Lung (tissue), 12 donors: ENCODE data around the gene CRKL. TPM values are rescaled to one million over a fixed set of nuclear protein-coding genes. Genes with fewer than 3 reads are reported as not detected.

Experiments used
- ATAC-seq: fragments of 200-7000 bp; cut with Tn5 transposase; one replicate; pipeline ENCODE4 v1.9.1; 2020; ENCODE audit warnings: moderate number of reproducible peaks; ENCODE audit not compliant: insufficient read depth, low FRiP score
- DNase-seq, 3 donors: peaks; one replicate each; pipeline ENCODE4 v3.0.0-alpha.2; 2013 to 2017
- H3K27ac ChIP-seq, 2 donors: one replicate each; pipeline ENCODE4 v1.5.1; 2013; ENCODE audit warnings: mild to moderate bottlenecking in 2 of 2, moderate library complexity in 2 of 2, control low read depth in 1 of 2, inconsistent platforms in 1 of 2, low read depth in 1 of 2, low read length in 1 of 2
- H3K27me3 ChIP-seq, 3 donors: one replicate each; pipeline ENCODE4 v1.5.1; 2013; ENCODE audit warnings: low read length in 2 of 3; ENCODE audit not compliant: control insufficient read depth in 3 of 3, insufficient read depth in 3 of 3
- H3K36me3 ChIP-seq, 4 donors: one replicate each; pipeline ENCODE4 v1.5.1; 2013; ENCODE audit warnings: low read length in 4 of 4, mild to moderate bottlenecking in 1 of 4, moderate library complexity in 1 of 4; ENCODE audit not compliant: control insufficient read depth in 4 of 4, insufficient read depth in 4 of 4
- H3K4me1 ChIP-seq, 5 donors: one replicate each; pipeline ENCODE4 v1.5.1; 2013; ENCODE audit warnings: low read length in 5 of 5, mild to moderate bottlenecking in 2 of 5, moderate library complexity in 1 of 5; ENCODE audit not compliant: control insufficient read depth in 5 of 5, insufficient read depth in 5 of 5
- H3K4me3 ChIP-seq: one replicate; pipeline ENCODE4 v1.5.1; 2013; ENCODE audit warnings: mild to moderate bottlenecking, control low read depth, moderate library complexity
- H3K9ac ChIP-seq, 2 donors: one replicate each; pipeline ENCODE4 v1.5.1; 2013; ENCODE audit warnings: low read length in 2 of 2, control low read depth in 1 of 2; ENCODE audit not compliant: insufficient read depth in 1 of 2
- H3K9me3 ChIP-seq, 4 donors: one replicate each; pipeline ENCODE4 v1.5.1; 2013; ENCODE audit warnings: low read length in 3 of 4, mild to moderate bottlenecking in 1 of 4, moderate library complexity in 1 of 4; ENCODE audit not compliant: control insufficient read depth in 4 of 4, insufficient read depth in 3 of 4
- CTCF ChIP-seq: IDR thresholded peaks from 2 replicates; pipeline ENCODE4 v1.5.1; 2012; ENCODE audit warnings: mild to moderate bottlenecking; ENCODE audit errors: control extremely low read depth, extremely low read depth
- WGBS, 2 donors: extraction: QIAGEN DNeasy Blood & Tissue Kit; methylation state at CpG; one replicate each; pipeline ENCODE4 v1.1.7; 2013; 5-methylcytosine and 5-hydroxymethylcytosine counted together
- polyA plus RNA-seq, 2 donors: library from polyadenylated mRNA; stranded (reverse); fragments of 200-250 nt; gene quantifications; one replicate each; pipeline ENCODE4 v1.2.1, GENCODE V29; 2013
- total RNA-seq, 2 donors: library from RNA; depleted of rRNA in 1 of 2; stranded (reverse); fragments of >200 nt in 1 of 2; gene quantifications; one replicate each; pipeline ENCODE4 v1.2.1, GENCODE V29; 2014 to 2021
- donor health status: control.
- donor health status: control.
- donor health status: Bipolar disorder and iron deficiency.
- donor health status: healthy.
- donor health status: DM: yes; HTN: yes; CAD: no.

The CRKL gene
- total and polyA plus RNA-seq, 4 donors, result 18.3 to 58.6 (median 39.1) TPM

GRCh38 chr22:20978419-20978818 lies 61.2 kb downstream of the CRKL start:
- peaks cover 0 to 22% (median 10%) of the 10 kb centered on the region in 5 donors for H3K4me1 ChIP-seq
- DNase-seq, result no peak
- peaks cover 0 to 3% (median 0%) of the 10 kb centered on the region in 3 donors for H3K27me3 ChIP-seq
- WGBS, 2 donors, result 85 to 87% methylated on average over 2 of the region's 2 CpGs
- no peak for ATAC-seq
- H3K4me3 ChIP-seq, result no peak overlapping the region
- peaks cover 0 to under 1% (median 0%) of the 10 kb centered on the region in 4 donors for H3K36me3 ChIP-seq
- no peak overlapping the region for H3K27ac ChIP-seq
- peaks cover 0 to 3% (median 0%) of the 10 kb centered on the region in 4 donors for H3K9me3 ChIP-seq
- TF ChIP-seq CTCF, result no peak
- H3K9ac ChIP-seq, result no peak overlapping the region

DNA sequence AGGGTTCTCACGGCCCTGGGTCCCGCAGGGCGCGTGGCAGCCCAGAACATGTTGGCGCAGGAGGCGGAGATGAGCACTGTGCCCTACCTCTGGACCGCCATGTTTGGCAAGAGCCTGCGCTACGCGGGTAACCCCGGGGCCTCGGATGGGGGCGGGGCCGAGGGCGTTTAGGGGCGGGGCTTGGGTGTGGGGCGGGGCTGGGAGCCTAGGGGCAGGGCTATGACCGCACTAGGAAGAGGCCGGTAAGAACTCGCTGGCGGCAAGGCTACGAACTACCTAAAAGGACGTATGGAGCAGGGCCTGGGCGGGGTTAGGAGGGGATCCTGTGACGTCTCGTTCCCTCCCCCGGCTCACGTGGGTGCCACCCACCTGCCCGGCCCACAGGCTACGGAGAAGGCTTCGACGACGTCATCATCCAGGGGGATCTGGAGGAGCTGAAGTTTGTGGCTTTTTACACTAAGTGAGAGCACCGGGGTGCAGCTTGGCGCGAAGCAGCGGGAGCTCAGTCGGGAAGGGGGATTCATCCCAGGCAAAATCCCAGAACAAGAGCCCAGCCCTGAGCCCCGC lies 62.1 kb downstream of the CRKL start:
- H3K4me1 ChIP-seq, result peaks cover 0 to 24% (median 10%) of the 10 kb centered on the region in 5 donors
- peak; percentile 35 for ATAC-seq
- WGBS, 2 donors, result 15% methylated on average over 39 of the region's 39 CpGs
- H3K27me3 ChIP-seq, result peaks cover 0 to 3% (median 0%) of the 10 kb centered on the region in 3 donors
- no peak overlapping the region for H3K27ac ChIP-seq
- peaks cover 0 to 6% (median 0%) of the 10 kb centered on the region in 4 donors for H3K36me3 ChIP-seq
- TF ChIP-seq CTCF, result no peak
- peaks cover 0 to 3% (median 0%) of the 10 kb centered on the region in 4 donors for H3K9me3 ChIP-seq
- H3K9ac ChIP-seq, result peak overlapping the region in 1 of 2 donors; percentile 46
- no peak overlapping the region for H3K4me3 ChIP-seq
- peak; percentile 69 to 83 (median 79) for DNase-seq

DNA sequence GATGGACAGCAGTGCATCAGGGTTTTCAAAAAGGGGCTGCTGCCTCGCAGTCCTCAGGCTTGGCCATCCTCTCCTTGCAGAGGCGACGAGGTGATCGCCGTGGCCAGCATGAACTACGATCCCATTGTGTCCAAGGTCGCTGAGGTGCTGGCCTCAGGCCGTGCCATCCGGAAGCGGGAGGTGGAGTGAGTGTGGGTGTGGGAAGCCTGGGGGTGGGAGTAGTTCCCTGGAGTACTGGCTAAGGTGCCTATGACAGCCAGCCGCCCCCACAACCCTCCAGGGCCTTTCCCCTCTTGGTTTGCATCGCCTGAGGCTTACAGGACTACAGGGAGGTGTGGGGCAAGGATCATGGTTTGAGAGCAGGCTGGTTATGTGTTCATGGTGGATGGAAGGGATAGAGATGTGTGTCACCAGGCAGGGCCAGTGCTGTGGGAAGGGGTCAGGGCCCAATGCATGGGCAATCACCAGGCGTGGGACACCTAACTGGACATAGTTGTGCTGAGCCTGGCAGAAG lies 62.8 kb downstream of the CRKL start:
- H3K9me3 ChIP-seq, result peaks cover 0 to 3% (median 0%) of the 10 kb centered on the region in 4 donors
- no peak overlapping the region for H3K27ac ChIP-seq
- no peak overlapping the region for H3K4me3 ChIP-seq
- H3K4me1 ChIP-seq, result peaks cover 0 to 24% (median 10%) of the 10 kb centered on the region in 5 donors
- peaks cover 0 to 6% (median 0%) of the 10 kb centered on the region in 4 donors for H3K36me3 ChIP-seq
- DNase-seq, result no peak
- no peak for TF ChIP-seq CTCF
- peaks cover 0 to 3% (median 0%) of the 10 kb centered on the region in 3 donors for H3K27me3 ChIP-seq
- peak overlapping the region in 1 of 2 donors; percentile 46 for H3K9ac ChIP-seq
- 48 to 61% methylated on average over 13 of the region's 13 CpGs for WGBS, 2 donors
- no peak for ATAC-seq
